HepG2 (cell line): ENCODE data around the gene TMEM200A. TPM values are rescaled to one million over a fixed set of nuclear protein-coding genes. Genes with fewer than 3 reads are reported as not detected.

Experiments used
- ATAC-seq: fragments of 200-7000 bp; cut with Tn5 transposase; 3 replicates; pipeline ENCODE4 v1.9.1; 2020; ENCODE audit warnings: mild to moderate bottlenecking, moderate library complexity
- BruUV-seq: library from RNA; stranded (reverse); fragments of 400-500 nt; replicated peaks from 2 replicates; lab custom pipeline; 2021; lab: Mats Ljungman, UMichigan
- CTCF ChIA-PET: fragments of 300-600 bp; formaldehyde crosslinking; extraction: SDS; loops from one replicate; lab custom pipeline; 2021; ENCODE audit warnings: low total read pairs, inconsistent platforms, low intra/inter-chr PET ratio; lab: Yijun Ruan, JAX
- POLR2A ChIA-PET: fragments of 350-600 bp; sonication (Branson Sonifier 250); formaldehyde crosslinking; loops from one replicate; lab custom pipeline; 2020; ENCODE audit warnings: antibody characterized with exemption, inconsistent platforms; lab: Yijun Ruan, JAX
- DNase-seq: peaks from one replicate; pipeline ENCODE4 v3.0.0-alpha.2; 2015; ENCODE audit warnings: low spot score
- FAIRE-seq: peaks from 3 replicates; lab custom pipeline; 2011; peaks lifted over from hg19 to GRCh38; lab: Jason Lieb, UNC
- H2AFZ ChIP-seq: one replicate; pipeline ENCODE4 v1.6.1; 2011; ENCODE audit warnings: low read length, inconsistent platforms
- H3K27ac ChIP-seq: fragments of 300-600 bp; 3 replicates; pipeline ENCODE4 v1.8.0; 2011; ENCODE audit warnings: mixed run types, mild to moderate bottlenecking, mixed read lengths, low read length, inconsistent platforms; ENCODE audit not compliant: insufficient read depth; ENCODE audit errors: extremely low read length
- H3K27me3 ChIP-seq, 2 experiments: fragments of 200-600 bp in 1 of 2; 2 replicates in 1 of 2; 3 replicates in 1 of 2; pipeline versions ENCODE4 v1.6.0 to v1.8.0; 2011; ENCODE audit warnings: low read length in 2 of 2, mild to moderate bottlenecking in 2 of 2, moderate library complexity in 2 of 2, inconsistent platforms in 1 of 2; ENCODE audit not compliant: insufficient read depth in 2 of 2, control insufficient read depth in 1 of 2
- H3K36me3 ChIP-seq, 2 experiments: fragments of 200-600 bp in 1 of 2; replicated peaks in 1 of 2; 2 replicates in 1 of 2; 3 replicates in 1 of 2; pipeline versions ENCODE4 v1.5.1 to v1.8.0; 2011; ENCODE audit warnings: low read length in 2 of 2, inconsistent platforms in 1 of 2; ENCODE audit not compliant: insufficient read depth in 2 of 2, control insufficient read depth in 1 of 2
- H3K4me1 ChIP-seq: 2 replicates; pipeline ENCODE4 v1.5.1; 2012; ENCODE audit warnings: low read length, inconsistent platforms; ENCODE audit not compliant: insufficient read depth
- H3K4me2 ChIP-seq: 2 replicates; pipeline ENCODE4 v1.6.0; 2011; ENCODE audit warnings: low read depth, low read length, inconsistent platforms
- H3K4me3 ChIP-seq, 3 experiments: fragments of 200-600 bp in 1 of 3; sonication (generic), shearing (Covaris generic) in 1 of 3; replicated peaks in 1 of 3; 2 replicates each; pipeline ENCODE4 v1.5.1; 2011 to 2016; ENCODE audit warnings: low read length in 3 of 3, inconsistent platforms in 2 of 3, low read depth in 2 of 3, mild to moderate bottlenecking in 2 of 3, control low read depth in 1 of 3, mixed read lengths in 1 of 3; ENCODE audit not compliant: insufficient read depth in 1 of 3
- H3K79me2 ChIP-seq: one replicate; pipeline ENCODE4 v1.6.1; 2011; ENCODE audit warnings: low read length, inconsistent platforms; ENCODE audit not compliant: insufficient read depth
- H3K9ac ChIP-seq: 2 replicates; pipeline ENCODE4 v1.6.0; 2011; ENCODE audit warnings: mild to moderate bottlenecking, low read depth, low read length, inconsistent platforms; ENCODE audit not compliant: insufficient read depth
- H3K9me3 ChIP-seq: 2 replicates; pipeline ENCODE4 v1.5.1; 2012; ENCODE audit warnings: mild to moderate bottlenecking, low read length
- H4K20me1 ChIP-seq: 2 replicates; pipeline ENCODE4 v1.6.0; 2011; ENCODE audit warnings: inconsistent platforms, mild to moderate bottlenecking, low read length, moderate library complexity; ENCODE audit not compliant: insufficient read depth
- HDAC1 ChIP-seq: sonication (generic); formaldehyde crosslinking; IDR thresholded peaks from 2 replicates; pipeline ENCODE4 v1.5.1; 2020; ENCODE audit warnings: mild to moderate bottlenecking, missing genetic modification reagents
- JUNB ChIP-seq: sonication (generic); formaldehyde crosslinking; IDR thresholded peaks from 2 replicates; pipeline ENCODE4 v1.8.0; 2022; ENCODE audit warnings: missing genetic modification reagents, mild to moderate bottlenecking, borderline replicate concordance
- MBD4 ChIP-seq: IDR thresholded peaks from 2 replicates; pipeline ENCODE4 v1.6.1; 2012; ENCODE audit warnings: low read length, inconsistent platforms, borderline replicate concordance
- MXD4 ChIP-seq: IDR thresholded peaks from 2 replicates; pipeline ENCODE4 v1.6.1; 2016; ENCODE audit warnings: mild to moderate bottlenecking, missing biosample characterization, missing genetic modification reagents
- RFX3 ChIP-seq: IDR thresholded peaks from 2 replicates; pipeline ENCODE4 v1.6.1; 2016; ENCODE audit warnings: missing biosample characterization, missing genetic modification reagents
- ZFP36 ChIP-seq: fragments of 150-350 bp; IDR thresholded peaks from 2 replicates; pipeline ENCODE4 v1.6.1; 2018; ENCODE audit warnings: borderline replicate concordance, low read length, low read depth; ENCODE audit not compliant: partially characterized antibody
- ZFY ChIP-seq: sonication (generic); formaldehyde crosslinking; IDR thresholded peaks from 2 replicates; pipeline ENCODE4 v1.4.0; 2020; ENCODE audit warnings: missing genetic modification reagents
- ZNF260 ChIP-seq: sonication (generic); formaldehyde crosslinking; IDR thresholded peaks from 2 replicates; pipeline ENCODE4 v1.4.0; 2020; ENCODE audit warnings: missing genetic modification reagents, low read depth, mild to moderate bottlenecking, borderline replicate concordance
- ZNF589 ChIP-seq: sonication (generic); formaldehyde crosslinking; conservative IDR thresholded peaks from 2 replicates; pipeline ENCODE4 v1.8.0; 2022; ENCODE audit warnings: mild to moderate bottlenecking, moderate library complexity, missing genetic modification reagents
- ZNF607 ChIP-seq: sonication (generic); formaldehyde crosslinking; IDR thresholded peaks from 2 replicates; pipeline ENCODE4 v1.5.1; 2020; ENCODE audit warnings: missing genetic modification reagents, mild to moderate bottlenecking, borderline replicate concordance
- in situ Hi-C: cut with HindIII; loops from 2 replicates; pipeline ENCODE4 v1.10.0; 2017; ENCODE audit warnings: low pct_unique_long_range_greater_than_20kb; ENCODE audit not compliant: extremely low pct_ligation_motif_present
- intact Hi-C: fragments of 100-400 bp; cut with micrococcal nuclease; formaldehyde crosslinking; loops from one replicate; pipeline ENCODE4 v1.10.0; 2022; ENCODE audit not compliant: unreplicated experiment
- polyA plus RNA-seq, 8 experiments: library from polyadenylated mRNA; depleted of rRNA in 3 of 8; stranded (reverse) in 7 of 8; unstranded in 1 of 8; fragments of >200 nt; fragmentation: Illumina TruSeq in 4 of 8; extraction: Trizol in 4 of 8; gene quantifications; 2 replicates each; pipeline versions ENCODE4 v1.2.1 to v1.2.3, GENCODE V29; 2011 to 2016; ENCODE audit warnings: low read depth in 4 of 8, missing spikeins in 1 of 8, mixed read lengths in 1 of 8; ENCODE audit not compliant: insufficient read depth in 1 of 8
- total RNA-seq, 5 experiments: library from RNA; depleted of rRNA; stranded (reverse); fragments of >200 nt; fragmentation: Illumina TruSeq; extraction: Trizol; gene quantifications; 2 replicates each; pipeline ENCODE4 v1.2.3, GENCODE V29; 2016; ENCODE audit warnings: low read depth in 1 of 5
- TF ChIP-seq, protein P1 (sequence below): sonication (generic); formaldehyde crosslinking; IDR thresholded peaks from 2 replicates; pipeline ENCODE4 v1.5.1; 2020; ENCODE audit warnings: missing genetic modification reagents, mild to moderate bottlenecking, borderline replicate concordance
- TF ChIP-seq, protein P2 (sequence below): sonication (generic); formaldehyde crosslinking; IDR thresholded peaks from 2 replicates; pipeline ENCODE4 v1.9.0; 2021; ENCODE audit warnings: missing genetic modification reagents, mild to moderate bottlenecking, borderline replicate concordance
- TF ChIP-seq, protein P3 (sequence below): sonication (generic); formaldehyde crosslinking; IDR thresholded peaks from 2 replicates; pipeline ENCODE4 v1.5.0; 2020; ENCODE audit warnings: mild to moderate bottlenecking, low read depth, missing genetic modification reagents, borderline replicate concordance
- TF ChIP-seq, protein P4 (sequence below): sonication (generic); formaldehyde crosslinking; IDR thresholded peaks from 2 replicates; pipeline ENCODE4 v1.4.0; 2020; ENCODE audit warnings: missing genetic modification reagents, borderline replicate concordance

The TMEM200A gene
- total and polyA plus RNA-seq, 2 of the 13 experiments (the other 11 are each of a cell fraction or from before 2014, with no cell fraction given) = 0.34 TPM; not detected in 1

DNA sequence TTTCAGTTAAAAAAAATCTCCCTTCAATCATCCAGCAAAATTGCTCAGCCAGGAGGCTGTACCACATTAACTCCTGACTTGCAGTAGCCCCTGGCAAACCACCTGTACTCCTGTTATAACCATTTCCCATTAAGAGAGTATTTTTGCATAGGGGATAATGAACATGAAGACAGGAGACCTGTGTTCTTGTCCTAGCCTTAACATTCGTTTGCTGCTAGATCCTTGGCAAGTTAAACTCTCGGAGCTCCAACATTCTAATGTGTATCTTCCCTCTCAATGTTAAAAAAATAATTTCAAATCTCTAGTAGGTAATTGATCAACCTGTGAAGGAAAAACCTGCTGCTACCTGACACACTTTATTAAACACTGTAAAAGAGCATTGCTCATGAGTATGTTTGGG is 8.4 kb upstream of the TMEM200A start (continued):
- no peak for TF ChIP-seq ZFP36
- TF ChIP-seq, protein P1, sequence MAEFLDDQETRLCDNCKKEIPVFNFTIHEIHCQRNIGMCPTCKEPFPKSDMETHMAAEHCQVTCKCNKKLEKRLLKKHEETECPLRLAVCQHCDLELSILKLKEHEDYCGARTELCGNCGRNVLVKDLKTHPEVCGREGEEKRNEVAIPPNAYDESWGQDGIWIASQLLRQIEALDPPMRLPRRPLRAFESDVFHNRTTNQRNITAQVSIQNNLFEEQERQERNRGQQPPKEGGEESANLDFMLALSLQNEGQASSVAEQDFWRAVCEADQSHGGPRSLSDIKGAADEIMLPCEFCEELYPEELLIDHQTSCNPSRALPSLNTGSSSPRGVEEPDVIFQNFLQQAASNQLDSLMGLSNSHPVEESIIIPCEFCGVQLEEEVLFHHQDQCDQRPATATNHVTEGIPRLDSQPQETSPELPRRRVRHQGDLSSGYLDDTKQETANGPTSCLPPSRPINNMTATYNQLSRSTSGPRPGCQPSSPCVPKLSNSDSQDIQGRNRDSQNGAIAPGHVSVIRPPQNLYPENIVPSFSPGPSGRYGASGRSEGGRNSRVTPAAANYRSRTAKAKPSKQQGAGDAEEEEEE (CRISPR knock-in tag) = no peak
- TF ChIP-seq ZNF607 (CRISPR knock-in tag) = no peak
- no peak for TF ChIP-seq ZFY (CRISPR knock-in tag)
- no peak for TF ChIP-seq RFX3 (CRISPR knock-in tag)
- TF ChIP-seq, protein P2, sequence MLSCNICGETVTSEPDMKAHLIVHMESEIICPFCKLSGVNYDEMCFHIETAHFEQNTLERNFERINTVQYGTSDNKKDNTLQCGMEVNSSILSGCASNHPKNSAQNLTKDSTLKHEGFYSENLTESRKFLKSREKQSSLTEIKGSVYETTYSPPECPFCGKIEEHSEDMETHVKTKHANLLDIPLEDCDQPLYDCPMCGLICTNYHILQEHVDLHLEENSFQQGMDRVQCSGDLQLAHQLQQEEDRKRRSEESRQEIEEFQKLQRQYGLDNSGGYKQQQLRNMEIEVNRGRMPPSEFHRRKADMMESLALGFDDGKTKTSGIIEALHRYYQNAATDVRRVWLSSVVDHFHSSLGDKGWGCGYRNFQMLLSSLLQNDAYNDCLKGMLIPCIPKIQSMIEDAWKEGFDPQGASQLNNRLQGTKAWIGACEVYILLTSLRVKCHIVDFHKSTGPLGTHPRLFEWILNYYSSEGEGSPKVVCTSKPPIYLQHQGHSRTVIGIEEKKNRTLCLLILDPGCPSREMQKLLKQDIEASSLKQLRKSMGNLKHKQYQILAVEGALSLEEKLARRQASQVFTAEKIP (CRISPR knock-in tag) = no peak
- no peak for TF ChIP-seq HDAC1
- TF ChIP-seq JUNB = no peak

DNA sequence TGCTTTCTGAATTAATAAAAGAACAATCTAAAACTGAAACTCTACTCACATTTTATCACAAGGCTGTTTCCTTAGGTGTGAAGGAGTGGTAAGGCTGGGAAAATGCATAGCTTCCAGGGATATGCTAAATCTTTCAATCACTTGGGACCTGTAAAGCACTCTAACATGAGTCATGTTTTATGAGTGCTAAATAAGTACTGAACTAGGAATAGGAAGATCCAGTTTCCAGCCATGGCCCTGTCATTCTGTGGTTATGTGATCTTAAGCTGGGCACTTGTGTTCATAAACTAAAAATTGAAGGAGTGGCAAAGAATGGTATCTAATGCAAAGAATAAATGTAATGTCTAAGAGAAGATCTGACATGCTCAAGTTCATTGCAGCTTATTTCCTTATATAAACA is 6.1 kb upstream of the TMEM200A start:
- no peak overlapping the region for H3K27ac ChIP-seq
- H2AFZ ChIP-seq = no peak overlapping the region
- in situ Hi-C loops = loop anchor here (10.0 kb wide), 1 partner anchor 485 kb away; no protein-coding TSS in a partner anchor
- H3K4me3 ChIP-seq = no peak overlapping the region
- CTCF ChIA-PET = no interaction called here
- H3K27me3 ChIP-seq = peaks cover 0 to 6% of the 10 kb centered on the region in 2 experiments; a peak in 2 of 5 replicates
- H3K4me2 ChIP-seq = no peak overlapping the region
- no TSS peak for BruUV-seq
- H3K4me1 ChIP-seq = no peaks in the 10 kb centered on the region
- no peaks in the 10 kb centered on the region for H3K9me3 ChIP-seq
- no peaks in the 10 kb centered on the region for H4K20me1 ChIP-seq
- FAIRE-seq (no peak), ATAC-seq (no peak), DNase-seq (no peak)
- no peak overlapping the region for H3K9ac ChIP-seq
- no peaks in the 10 kb centered on the region for H3K79me2 ChIP-seq
- no peaks in the 10 kb centered on the region for H3K36me3 ChIP-seq
- intact Hi-C loops = no loop called here
- POLR2A ChIA-PET = no interaction called here
- TF ChIP-seq, protein P3, sequence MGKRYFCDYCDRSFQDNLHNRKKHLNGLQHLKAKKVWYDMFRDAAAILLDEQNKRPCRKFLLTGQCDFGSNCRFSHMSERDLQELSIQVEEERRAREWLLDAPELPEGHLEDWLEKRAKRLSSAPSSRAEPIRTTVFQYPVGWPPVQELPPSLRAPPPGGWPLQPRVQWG (CRISPR knock-in tag) = no peak
- TF ChIP-seq, protein P4, sequence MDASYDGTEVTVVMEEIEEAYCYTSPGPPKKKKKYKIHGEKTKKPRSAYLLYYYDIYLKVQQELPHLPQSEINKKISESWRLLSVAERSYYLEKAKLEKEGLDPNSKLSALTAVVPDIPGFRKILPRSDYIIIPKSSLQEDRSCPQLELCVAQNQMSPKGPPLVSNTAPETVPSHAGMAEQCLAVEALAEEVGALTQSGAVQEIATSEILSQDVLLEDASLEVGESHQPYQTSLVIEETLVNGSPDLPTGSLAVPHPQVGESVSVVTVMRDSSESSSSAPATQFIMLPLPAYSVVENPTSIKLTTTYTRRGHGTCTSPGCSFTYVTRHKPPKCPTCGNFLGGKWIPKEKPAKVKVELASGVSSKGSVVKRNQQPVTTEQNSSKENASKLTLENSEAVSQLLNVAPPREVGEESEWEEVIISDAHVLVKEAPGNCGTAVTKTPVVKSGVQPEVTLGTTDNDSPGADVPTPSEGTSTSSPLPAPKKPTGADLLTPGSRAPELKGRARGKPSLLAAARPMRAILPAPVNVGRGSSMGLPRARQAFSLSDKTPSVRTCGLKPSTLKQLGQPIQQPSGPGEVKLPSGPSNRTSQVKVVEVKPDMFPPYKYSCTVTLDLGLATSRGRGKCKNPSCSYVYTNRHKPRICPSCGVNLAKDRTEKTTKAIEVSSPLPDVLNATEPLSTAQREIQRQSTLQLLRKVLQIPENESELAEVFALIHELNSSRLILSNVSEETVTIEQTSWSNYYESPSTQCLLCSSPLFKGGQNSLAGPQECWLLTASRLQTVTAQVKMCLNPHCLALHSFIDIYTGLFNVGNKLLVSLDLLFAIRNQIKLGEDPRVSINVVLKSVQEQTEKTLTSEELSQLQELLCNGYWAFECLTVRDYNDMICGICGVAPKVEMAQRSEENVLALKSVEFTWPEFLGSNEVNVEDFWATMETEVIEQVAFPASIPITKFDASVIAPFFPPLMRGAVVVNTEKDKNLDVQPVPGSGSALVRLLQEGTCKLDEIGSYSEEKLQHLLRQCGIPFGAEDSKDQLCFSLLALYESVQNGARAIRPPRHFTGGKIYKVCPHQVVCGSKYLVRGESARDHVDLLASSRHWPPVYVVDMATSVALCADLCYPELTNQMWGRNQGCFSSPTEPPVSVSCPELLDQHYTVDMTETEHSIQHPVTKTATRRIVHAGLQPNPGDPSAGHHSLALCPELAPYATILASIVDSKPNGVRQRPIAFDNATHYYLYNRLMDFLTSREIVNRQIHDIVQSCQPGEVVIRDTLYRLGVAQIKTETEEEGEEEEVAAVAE (CRISPR knock-in tag) = no peak
- TF ChIP-seq MXD4 (CRISPR knock-in tag) = no peak
- no peak for TF ChIP-seq ZNF589 (CRISPR knock-in tag)
- TF ChIP-seq ZNF260 (CRISPR knock-in tag) = no peak
- TF ChIP-seq MBD4 = no peak
